Measurements from ENCODE around the gene TMEM37. TPM values are rescaled to one million over a fixed set of nuclear protein-coding genes. Genes with fewer than 3 reads are reported as not detected.

Gene TMEM37
- total and polyA plus RNA-seq, 2 of the 13 experiments (the other 11 are each of a cell fraction or from before 2014, with no cell fraction given): 37.7 to 115 TPM

GRCh38 chr2:119476301-119477112 is 44.9 kb downstream of the TMEM37 start (continued):
- TF ChIP-seq STAT6 (CRISPR knock-in tag; IDR thresholded peaks at IDR 0.05; ENCODE audit: borderline replicate concordance) (no peak), LRRFIP1 (CRISPR knock-in tag; conservative IDR thresholded peaks at IDR 0.05) (no peak), ZNF609 (CRISPR knock-in tag; IDR thresholded peaks at IDR 0.05; ENCODE audit: borderline replicate concordance) (peak; percentile 29; the same call in 1 of the 2 replicates), RCOR2 (CRISPR knock-in tag; IDR thresholded peaks at IDR 0.05) (0 out of 2 replicates have a peak, but pooled peaks have one; percentile 34), TBL1XR1 (IDR thresholded peaks at IDR 0.05; ENCODE audit: borderline replicate concordance, low read length, partially characterized antibody) (no peak), CTCF (CRISPR knock-in tag; IDR thresholded peaks at IDR 0.05) (peak; percentile 100), NFRKB (IDR thresholded peaks at IDR 0.05) (no peak), NPAS2 (CRISPR knock-in tag; IDR thresholded peaks at IDR 0.05; ENCODE audit: borderline replicate concordance) (no peak; the same call in 1 of the 2 replicates), SP5 (CRISPR knock-in tag; IDR thresholded peaks at IDR 0.05; ENCODE audit: borderline replicate concordance, low read depth) (no peak), HOXA7 (CRISPR knock-in tag; IDR thresholded peaks at IDR 0.05) (no peak), SP4 (CRISPR knock-in tag; IDR thresholded peaks at IDR 0.05) (no peak; the same call in 1 of the 2 replicates), POGK (CRISPR knock-in tag; conservative IDR thresholded peaks at IDR 0.05) (0 out of 2 replicates have a peak, but pooled peaks have one; percentile 67), HMG20A (CRISPR knock-in tag; IDR thresholded peaks at IDR 0.05; ENCODE audit: borderline replicate concordance) (peak; percentile 27; the same call in 1 of the 2 replicates)

All from HepG2 (cell line).